Measurements from ENCODE around the gene GLB1L2. TPM values are rescaled to one million over a fixed set of nuclear protein-coding genes. Genes with fewer than 3 reads are reported as not detected.
"Not testable (repeated sequence)": the region's sequence is repeated elsewhere in the genome, so short reads cannot be mapped to it uniquely, and the experiment has no call there.

The GLB1L2 gene, protein sequence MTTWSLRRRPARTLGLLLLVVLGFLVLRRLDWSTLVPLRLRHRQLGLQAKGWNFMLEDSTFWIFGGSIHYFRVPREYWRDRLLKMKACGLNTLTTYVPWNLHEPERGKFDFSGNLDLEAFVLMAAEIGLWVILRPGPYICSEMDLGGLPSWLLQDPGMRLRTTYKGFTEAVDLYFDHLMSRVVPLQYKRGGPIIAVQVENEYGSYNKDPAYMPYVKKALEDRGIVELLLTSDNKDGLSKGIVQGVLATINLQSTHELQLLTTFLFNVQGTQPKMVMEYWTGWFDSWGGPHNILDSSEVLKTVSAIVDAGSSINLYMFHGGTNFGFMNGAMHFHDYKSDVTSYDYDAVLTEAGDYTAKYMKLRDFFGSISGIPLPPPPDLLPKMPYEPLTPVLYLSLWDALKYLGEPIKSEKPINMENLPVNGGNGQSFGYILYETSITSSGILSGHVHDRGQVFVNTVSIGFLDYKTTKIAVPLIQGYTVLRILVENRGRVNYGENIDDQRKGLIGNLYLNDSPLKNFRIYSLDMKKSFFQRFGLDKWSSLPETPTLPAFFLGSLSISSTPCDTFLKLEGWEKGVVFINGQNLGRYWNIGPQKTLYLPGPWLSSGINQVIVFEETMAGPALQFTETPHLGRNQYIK
- polyA plus RNA-seq (2014; cell fraction: cytosol; rRNA removed) = 18.8 and 20.6 TPM in 2 replicates
- 38.9 and 46.4 TPM in 2 replicates for polyA plus RNA-seq (2014; cell fraction: nucleus; rRNA removed)

DNA sequence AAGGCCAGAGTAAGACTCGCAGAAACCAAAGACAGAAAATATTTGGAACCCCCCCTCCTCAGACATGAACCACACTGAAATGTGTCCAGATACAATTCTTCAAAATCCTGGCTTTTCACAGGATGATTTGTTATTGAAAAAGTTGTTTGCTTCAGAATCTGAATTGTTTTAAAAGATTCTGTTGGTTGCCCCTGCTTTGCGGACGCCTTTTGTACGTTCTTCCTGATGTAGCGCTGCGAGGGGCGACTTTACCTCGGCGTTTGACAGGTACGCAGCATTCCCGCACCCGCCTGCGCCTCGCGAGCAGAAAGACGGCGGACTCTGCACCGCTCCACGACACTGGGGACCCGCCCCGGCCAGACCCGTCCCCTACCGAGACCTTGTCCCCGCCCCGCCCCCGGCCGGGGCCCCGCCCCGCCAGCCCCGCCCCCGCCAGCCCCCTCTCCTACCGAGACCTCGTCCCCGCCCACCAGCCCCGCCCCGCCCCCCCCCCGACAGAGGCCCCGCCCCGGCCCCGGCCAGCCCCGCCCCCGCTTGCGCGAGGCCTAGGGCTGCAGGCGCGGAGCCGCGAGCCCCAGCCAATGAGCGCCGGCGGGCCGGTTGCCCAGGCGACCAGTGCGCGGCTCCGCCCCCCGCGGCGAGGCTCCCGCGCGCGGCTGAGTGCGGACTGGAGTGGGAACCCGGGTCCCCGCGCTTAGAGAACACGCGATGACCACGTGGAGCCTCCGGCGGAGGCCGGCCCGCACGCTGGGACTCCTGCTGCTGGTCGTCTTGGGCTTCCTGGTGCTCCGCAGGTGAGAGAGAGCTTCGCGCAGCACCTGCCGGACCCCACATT, at the start of gene GLB1L2:
Gene GLB1L2, plus strand, starts transcription at position 635 of the 835 bp plus-strand sequence. Its CDS starts 74 bp downstream, at position 709.
- DNase-seq (ENCODE audit: low spot score) = peak; percentile 57

DNA sequence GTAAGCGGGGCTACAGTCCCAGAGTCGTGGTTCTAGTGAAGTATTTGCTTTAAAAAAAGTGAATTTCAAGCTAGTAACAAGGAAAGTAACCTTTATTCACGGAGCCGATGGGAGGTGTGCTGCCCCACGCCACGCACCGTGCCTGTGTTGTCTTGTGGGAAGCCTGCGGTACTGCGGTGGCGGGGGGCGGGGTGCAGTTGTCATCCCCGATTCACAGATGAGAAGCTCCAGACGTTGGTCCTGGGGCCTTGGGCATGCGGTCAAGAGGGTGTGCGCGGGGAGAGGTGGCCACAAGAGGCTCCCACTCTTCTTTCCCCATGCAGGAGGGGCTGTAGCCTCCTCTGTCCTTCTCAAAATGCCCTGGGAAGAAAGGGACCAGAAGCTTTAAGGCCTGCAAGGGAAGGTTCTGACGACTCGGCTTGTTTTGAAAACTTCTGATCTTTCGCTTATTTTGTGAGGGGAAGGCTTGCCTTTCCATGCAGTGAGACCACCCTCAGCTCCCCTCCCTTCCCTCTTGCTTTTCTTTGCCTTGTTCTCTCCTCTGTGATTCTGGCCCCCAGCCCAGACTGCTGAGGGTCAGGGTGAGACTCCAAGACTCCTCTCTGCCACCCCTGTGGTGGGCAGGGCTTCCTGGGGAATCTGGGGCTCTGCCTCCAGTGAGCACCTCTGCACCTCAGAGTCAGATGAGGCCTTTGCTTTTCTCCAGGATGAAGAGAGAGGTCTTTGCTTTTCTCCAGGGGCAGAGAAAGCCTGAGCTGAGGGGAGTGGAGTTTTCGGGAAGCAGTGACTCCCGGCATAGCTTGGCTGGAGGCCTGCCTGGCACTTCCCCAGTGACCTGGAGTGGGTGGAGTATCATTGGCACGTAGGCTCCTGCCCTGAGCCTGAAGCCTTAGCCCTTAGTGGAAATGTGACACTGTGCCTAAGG, 49.4 kb upstream of the GLB1L2 start:
- no peak for DNase-seq (ENCODE audit: low spot score)

DNA sequence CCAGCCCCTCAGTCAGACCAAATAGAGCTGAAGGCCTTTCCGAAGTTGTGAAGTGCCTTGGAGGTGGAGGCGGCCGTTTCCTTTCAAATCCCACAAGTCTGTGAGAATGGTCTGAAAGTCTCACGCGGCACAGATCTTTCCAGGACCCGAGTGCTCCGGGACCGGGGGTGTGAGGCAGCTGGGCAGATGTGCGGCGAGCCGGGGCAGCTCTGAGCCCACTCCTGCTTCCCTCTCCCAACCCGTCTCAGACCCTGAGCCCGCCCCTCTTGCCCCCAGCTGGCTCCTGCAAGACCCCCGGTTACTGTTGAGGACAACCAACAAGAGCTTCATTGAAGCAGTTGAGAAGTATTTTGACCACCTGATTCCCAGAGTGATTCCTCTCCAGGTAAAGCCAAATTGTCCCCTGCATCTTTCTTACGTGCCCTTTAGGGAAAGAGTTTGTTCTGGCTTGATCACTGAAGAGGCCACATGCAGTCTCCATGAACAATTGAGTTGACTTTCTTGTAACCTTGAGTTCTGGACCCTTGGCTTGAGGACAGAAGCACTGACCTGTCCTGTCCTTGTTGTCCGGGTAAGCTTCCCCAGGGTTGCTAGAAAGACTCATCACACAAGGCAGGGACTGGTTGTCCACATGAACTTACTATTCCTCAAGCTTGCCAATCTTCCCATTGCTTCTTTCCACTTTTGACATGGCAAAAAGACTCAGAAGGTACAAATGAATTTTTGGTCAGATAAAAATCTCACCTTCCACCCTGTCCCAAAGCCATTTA, 48.1 kb upstream of the GLB1L2 start:
- no peak for DNase-seq (ENCODE audit: low spot score)

DNA sequence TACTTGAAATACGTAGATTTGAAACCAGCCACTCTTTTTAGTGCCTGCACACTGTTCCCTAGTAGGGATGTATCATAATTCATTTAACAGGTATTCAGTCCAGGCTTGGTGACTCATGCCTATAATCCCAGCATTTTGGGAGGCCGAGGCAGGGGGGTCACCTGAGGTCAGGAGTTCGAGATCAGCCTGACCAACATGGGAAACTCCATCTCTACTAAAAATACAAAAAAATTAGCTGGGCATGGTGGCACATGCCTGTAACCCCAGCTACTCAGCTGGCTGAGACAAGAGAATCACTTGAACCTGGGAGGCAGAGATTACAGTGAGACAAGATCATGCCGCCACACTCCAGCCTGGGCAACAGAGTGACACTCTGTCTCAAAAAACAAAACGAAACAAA, 47.4 kb upstream of the GLB1L2 start:
- not testable (repeated sequence) for DNase-seq (ENCODE audit: low spot score)

DNA sequence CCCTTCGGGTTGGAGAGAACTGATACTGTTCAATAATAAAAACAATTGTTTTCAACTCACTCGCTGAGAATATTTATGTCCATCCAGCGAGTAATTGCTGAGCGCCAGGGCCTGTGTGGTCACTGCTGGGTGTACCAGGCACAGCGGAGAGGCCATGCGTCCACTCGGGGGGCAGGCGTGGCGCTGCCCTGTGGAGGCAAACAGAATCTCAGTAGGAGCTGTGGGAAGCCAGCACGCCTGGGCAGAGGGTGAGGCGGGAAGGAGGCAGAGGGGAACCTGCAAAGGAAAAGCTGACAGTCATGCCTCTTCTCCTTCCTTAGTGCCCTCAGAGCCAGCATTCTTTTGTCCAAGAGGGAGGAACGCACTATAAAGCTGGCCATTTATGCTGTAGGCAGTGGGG, 44.2 kb upstream of the GLB1L2 start:
- DNase-seq (ENCODE audit: low spot score) = no peak

DNA sequence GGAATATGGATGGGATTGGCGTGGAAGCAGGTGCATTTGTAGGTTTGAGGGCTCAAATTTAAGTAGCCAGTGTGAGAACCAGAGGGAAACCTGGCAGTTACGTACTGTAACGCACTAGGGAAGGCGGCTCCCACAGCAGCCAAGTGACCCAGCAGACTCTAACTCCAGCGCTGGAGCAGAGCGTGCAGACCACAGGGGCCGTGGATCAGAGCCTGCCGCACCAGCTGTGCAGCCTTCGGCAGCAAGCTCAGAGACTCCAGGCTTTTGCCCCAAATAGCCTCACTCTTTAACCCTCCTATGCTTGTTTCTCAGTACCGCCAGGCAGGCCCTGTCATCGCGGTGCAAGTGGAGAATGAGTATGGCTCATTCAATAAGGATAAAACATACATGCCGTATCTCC, 43.3 kb upstream of the GLB1L2 start:
- DNase-seq (ENCODE audit: low spot score) = no peak

DNA sequence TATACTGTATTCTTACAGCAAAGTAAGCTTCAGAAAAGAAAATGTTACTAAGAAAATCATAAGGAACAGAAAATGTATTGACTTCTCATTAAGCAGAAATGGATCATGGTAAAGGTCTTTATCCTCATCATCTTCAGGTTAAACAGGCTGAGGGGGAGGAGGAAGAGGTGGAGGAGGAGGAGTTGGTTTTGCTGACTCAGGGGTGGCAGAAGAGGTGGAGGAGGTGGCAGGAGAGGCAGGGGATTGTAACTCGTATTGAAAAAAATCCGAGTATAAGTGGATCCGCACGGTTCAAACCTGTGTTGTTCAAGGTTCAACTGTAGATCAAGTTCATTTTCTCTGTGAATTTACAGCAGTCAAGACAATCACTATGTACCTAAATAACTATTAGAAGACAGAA, 42.6 kb upstream of the GLB1L2 start:
- no peak for DNase-seq (ENCODE audit: low spot score)

DNA sequence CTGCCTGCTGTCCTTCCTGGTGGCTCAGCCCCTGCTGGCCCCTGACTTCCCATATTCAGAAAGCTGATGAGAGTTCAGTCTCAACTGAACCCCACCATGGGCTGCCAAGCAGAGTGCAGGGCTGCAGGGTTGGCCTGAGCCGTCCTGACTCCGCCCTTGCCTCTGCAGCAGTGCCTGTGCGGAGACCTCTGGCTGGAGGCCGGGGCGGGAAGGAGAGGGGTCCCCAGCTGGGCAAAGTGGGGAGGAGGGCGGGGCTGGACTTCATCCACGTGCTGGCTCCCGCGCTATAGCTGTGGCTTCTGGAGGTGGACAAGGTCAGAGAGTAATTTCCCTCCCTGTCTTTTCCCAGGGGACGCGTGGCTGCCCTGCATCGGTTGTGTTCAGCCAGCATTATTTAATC, 42.0 kb upstream of the GLB1L2 start:
- DNase-seq (ENCODE audit: low spot score) = no peak

DNA sequence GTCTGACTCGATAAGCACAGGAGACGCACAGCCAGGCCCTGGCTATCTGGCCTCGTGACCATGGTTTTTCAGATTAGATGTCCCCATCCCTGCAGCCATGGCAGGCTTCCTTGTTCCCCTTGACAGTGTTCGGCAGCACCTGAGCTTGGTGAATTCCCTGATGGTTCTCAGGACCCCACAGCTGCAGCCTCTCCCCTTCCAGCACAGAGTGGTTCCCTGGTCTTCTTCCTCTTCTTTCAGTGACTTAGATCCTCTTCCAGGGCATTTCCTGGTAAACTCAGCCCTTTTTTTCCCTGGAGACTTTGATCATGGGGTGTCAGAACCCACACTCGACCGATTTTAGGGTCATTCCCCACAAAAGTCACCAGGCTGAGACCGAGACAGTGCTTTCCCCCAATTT, 41.1 kb upstream of the GLB1L2 start:
- DNase-seq (ENCODE audit: low spot score) = no peak

DNA sequence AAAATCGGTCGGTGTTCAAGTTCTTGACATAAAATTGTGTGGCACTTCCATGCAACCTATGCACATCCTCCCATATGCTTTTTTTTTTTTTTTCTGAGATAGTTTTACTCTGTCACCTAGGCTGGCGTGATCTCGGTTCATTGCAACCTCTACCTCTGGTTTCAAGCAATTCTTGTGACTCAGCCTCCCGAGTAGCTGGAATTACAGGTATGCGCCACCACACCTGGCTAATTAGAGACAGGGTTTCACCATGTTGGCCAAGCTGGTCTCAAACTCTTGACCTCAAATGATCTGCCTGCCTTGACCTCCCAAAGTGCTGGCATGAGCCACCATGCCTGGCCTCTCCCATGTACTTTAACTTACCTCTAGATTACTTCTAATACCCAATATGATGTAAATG, 40.6 kb upstream of the GLB1L2 start:
- DNase-seq (ENCODE audit: low spot score) = no peak

DNA sequence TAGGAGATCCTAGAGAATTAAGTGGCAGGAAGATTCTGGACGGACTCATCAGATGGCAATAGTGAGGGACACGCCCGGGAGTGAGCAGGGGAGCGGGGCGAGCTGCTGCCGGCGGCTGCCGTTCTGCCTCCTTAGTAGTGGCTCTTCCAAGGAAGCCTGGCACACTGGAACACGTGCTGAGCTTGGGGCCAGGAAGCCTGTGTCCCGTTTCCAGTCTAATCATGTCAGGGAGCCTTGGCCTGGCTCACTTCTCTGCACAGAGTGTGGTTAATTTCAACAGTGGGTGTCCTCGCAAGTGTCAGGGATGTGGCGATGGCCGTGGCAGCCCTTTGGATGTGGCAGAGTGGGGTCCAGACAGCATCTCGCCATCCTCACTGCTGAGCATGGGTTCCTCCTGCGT, 39.1 kb upstream of the GLB1L2 start:
- no peak for DNase-seq (ENCODE audit: low spot score)

DNA sequence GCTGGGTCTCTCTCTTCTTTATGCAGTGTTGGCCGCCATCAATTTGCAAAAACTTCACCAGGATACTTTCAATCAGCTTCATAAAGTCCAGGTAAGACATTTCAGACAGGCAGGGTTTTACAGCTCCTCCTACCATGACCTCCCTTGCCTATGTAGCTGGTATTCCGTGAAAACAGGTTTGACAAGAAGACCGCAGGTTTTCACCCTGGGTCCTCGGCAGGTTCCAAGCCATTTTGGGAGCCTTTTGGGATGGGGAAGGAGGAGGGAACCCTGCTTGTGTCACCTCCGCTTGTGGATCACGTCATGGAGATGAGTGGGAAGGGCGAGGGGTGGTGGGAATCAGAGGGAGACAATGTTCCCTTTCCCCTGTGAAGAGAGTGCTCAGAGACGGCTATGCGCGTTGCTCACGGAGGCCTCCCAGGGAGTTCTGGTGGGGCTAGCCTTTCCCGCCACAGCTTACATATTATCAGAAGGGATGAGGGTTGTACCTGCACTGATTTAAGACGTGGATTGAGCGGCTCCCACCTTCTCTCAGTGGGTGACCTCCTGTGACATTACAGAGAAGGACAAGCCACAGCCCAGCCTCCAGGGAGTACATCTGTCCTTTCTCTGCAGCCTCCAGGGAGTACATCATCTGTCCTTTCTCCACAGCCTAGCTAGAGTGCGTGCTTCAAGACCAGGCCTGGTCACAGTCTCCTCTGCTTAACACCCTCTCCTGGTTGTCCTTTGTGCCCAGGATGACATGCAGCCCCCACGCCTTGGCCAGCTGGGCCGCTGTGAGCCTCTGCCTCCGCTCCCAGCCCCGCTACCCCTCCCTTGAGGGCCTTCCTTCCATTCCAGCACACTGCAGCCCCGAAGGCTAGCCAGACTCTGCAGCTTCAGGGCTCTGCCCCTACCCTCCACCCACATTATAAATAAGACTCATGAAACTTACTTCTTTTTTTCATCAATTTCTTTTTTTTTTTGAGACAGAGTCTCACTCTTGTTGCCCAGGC, 38.4 kb upstream of the GLB1L2 start:
- DNase-seq (ENCODE audit: low spot score) = no peak

DNA sequence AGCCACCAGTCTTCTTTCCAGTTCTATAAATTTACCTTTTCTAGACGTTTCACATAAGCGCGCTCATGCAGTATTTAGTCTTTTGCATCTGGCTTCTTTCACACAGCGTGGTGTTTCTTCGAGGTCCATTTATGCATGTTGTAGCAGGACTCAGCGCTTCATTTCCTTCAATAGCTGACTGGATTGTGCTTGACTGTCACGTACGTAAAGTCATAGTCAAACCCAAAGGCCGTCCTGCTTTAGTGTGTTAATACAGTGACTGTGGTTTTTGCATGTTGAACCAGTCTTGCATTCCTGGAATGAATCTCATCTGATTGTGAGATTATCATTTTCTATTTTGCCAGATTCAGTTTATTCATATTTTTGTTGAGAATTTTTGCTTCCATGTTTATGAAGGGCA, 37.1 kb upstream of the GLB1L2 start:
- no peak for DNase-seq (ENCODE audit: low spot score)

DNA sequence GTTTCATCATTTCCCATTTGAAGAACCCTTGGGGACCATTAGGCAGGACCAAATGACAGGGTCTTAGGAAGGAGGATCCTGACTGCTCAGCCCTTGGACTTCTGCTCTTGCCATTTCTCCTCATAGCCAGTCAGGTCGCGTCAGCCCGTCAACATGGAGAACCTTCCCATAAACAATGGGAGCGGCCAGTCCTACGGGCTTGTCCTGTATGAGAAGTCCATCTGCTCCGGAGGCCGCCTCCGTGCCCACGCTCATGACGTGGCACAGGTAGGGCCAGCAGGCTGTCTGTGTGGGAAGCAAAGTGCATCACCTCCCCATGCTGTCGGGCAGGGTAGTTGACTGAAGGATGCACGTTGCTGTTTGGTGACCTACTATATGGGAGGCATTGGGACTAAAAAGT, 19.6 kb upstream of the GLB1L2 start:
- no peak for DNase-seq (ENCODE audit: low spot score)

DNA sequence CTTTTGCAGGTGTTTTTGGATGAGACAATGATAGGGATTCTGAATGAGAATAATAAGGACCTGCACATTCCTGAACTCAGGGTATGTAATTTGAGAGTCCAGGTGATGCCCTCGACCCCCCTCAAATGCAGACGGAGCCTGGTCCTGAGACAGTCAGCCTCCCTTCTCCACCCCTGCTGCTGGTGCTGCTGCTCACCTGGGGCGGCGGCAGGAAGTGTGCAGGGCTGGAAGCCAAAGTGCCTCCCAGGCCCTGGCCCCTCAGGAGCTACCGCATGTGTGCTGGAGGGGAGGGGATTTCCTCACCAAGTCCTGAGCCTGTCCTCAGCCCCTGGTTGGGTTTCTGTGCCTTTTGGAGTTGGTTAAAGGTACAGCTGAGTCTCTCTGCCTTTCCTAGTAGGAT, 19.0 kb upstream of the GLB1L2 start:
- no peak for DNase-seq (ENCODE audit: low spot score)

DNA sequence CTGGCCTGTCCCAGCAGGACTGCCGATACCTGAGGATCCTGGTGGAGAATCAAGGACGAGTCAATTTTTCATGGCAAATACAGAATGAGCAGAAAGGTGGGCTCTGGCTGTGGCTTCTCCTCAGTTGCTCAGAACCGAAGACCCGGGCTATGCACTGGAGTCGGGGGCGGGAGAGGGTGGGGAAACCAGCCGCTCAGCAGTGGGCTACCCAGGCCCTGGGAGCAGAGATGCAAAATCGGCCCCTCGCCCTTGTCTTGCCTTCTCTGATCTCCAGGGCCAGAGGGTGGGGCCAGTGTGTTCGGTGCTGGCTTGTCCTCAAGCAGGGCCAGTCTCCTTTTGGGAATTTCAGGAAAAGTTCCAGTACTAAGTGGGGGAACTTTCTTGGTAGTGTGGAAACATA, 18.4 kb upstream of the GLB1L2 start:
- no peak for DNase-seq (ENCODE audit: low spot score)

DNA sequence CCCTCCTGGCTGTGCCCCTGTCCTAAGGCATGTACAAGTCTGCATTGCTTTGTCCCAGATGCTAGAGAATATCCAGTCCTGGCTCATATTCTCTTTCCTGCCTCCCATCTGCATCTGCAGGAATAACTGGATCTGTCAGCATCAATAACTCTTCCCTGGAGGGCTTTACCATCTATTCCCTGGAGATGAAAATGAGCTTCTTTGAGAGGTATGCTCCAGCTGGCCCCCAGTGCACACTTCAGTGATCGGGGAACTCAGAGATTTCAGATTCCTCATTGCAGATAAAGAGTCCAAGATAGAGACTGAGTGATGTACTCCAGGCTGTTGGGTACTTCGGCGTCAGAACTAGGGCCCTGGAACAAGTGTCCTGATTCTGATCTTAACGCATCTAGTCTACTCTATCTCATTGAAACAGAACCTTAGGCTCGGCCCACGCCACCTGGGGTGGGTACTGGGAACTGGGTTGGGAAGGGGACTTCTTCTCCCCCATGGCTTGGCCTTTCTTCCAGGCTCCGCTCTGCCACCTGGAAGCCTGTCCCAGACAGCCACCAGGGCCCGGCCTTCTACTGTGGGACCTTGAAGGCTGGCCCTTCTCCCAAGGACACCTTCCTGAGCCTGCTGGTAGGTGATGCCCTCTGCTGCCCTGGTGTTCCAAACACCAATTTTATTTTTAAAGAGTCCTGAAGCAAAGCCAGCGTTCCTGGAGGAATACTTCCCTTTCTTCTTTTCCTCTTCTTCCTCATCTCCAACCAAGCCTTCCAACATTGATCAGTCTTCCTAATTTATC, 17.8 kb upstream of the GLB1L2 start:
- DNase-seq (ENCODE audit: low spot score) = peak; percentile 91

DNA sequence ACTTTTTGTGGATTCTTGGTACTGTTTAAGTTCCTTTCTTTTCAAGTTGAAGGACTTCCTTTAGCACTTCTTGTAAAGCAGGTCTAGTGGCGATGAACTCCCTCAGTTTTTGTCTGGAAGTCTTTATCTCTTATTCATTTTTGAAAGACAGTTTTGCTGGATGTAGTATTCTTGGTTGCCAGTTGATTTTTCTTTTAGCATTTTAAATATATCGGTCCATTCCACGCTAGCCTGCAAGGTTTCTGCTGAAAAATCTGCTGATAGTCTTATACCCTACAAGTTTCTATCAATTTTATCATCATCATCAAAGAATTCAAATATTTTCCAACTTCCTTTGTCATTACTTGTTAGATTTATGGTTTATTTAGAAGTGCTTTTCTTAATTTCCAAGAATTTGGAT, 14.7 kb upstream of the GLB1L2 start:
- DNase-seq (ENCODE audit: low spot score) = no peak

Measured in SK-N-DZ (cell line).